GM21515 (cell line): ENCODE results near the gene CAMTA1.
"Not testable (repeated sequence)": the region's sequence is repeated elsewhere in the genome, so short reads cannot be mapped to it uniquely, and the experiment has no call there.

Source experiments
- ATAC-seq: cut with Tn5 transposase; IDR thresholded peaks from one replicate; pipeline ENCODE4 v1.9.1; 2021; ENCODE audit not compliant: unreplicated experiment

The CAMTA1 gene

GRCh38 chr1:7587108-7587772 lies 802.0 kb downstream of the CAMTA1 start:
- no peak for ATAC-seq

DNA sequence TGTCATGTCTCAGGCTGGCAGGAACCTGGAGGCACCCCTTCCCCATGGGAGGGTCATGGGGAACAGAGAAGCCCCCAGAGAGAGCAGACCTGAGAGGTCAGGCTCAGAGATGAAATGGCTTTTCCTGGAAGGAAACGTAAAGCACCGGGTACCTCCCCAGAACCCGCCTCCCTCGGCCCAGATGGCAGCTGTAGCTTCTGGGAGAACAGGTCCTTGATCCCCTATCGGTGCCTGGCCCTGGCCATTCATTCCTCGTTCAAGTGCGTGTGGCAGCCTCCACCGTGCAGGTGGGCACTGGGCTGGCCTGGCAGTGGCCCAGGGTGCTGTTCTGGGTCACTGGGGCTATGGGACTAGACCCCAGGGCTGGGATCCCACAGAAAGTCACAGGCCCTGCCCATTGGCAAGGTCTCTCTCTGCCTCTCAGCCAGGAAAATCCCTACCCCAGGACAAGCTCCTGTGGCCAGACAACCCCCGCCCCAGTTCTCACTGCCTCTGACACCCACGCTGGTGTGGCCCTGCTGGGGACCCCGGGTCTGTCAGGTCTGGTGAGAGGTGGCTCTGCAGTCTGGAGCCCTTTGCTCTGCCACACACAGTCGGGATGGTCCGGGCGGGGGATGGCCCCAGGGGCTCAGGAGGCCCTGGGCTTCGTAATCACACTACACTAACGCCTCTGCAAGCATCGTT lies 802.7 kb downstream of the CAMTA1 start:
- ATAC-seq: no peak

- no peak for ATAC-seq
These were observed 803.2 kb downstream of the CAMTA1 start for GRCh38 chr1:7588457-7588827.

GRCh38 chr1:7589080-7589735 lies 804.0 kb downstream of the CAMTA1 start:
- ATAC-seq: no peak

- no peak for ATAC-seq
These were observed 804.6 kb downstream of the CAMTA1 start for GRCh38 chr1:7589774-7590425.

GRCh38 chr1:7590426-7590790 lies 805.2 kb downstream of the CAMTA1 start:
- no peak for ATAC-seq

- ATAC-seq: no peak
These were observed 806.3 kb downstream of the CAMTA1 start for GRCh38 chr1:7591565-7591964.

DNA sequence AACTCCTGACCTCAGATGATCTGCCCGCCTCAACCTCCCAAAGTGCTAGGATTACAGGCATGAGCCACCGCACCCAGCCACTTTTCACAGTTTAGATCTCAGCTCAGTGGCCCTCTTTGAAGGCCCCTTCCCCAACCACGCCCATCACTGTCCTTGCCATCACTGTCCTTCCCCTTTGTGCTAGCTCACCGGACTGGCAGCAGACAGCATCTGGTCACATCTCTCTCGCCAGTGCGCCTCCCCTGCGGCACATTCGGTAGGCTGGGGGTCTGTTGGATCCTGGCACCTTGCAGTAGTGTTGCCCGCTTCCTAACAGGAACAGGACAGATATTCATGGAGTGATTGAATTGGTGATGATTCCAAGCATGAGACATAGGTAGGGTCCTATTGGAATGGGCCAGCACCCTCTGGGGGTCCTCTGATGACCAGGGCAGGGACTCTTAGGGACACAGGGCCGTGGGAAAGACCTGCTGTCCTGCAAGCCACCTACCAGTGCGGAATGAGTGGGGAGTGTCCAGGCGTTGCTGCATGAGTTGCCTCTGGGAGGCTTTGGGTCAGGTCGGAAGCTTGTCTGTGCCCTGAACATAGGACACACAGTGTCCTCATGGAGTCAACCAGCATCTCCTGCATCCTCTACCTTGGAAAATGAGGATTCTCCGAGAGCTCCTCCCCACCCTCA lies 807.0 kb downstream of the CAMTA1 start:
- ATAC-seq: no peak

DNA sequence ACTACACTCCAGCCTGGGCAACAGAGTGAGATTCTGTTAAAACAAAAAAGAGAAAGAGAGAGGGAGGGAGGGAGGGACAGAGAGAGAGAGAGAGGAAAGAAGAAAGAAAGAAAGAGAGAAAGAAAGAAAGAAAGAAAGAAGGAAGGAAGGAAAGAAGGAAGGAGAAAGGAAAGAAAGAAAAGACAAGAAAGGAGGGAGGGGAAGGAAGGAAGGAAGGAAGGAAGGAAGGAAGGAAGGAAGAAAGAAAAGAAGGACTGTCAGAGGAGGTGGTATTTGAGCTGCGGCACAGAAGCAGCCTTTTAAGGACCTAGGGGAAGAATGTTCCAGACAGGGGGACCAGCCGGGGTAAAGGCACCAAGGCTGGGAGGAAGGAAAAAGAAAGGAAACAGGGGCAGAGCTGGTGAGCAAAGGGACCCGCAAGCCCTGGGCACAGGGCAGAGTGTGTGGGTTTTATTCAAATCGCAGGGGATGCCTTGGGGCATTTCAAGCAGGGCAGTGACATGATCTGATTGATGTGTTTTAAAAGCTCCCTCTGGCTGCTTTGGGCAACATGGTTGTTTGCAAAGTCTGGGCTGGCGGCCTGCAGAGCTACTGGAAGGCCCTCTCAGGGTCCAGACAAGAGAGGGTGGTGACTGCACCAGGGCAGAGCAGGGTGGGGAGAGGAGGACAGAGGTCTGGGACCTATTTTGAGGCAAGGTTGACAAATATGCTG lies 808.9 kb downstream of the CAMTA1 start:
- ATAC-seq: no peak

- no peak for ATAC-seq
These were observed 809.6 kb downstream of the CAMTA1 start for GRCh38 chr1:7594714-7595295.

GRCh38 chr1:7595336-7595735 lies 810.1 kb downstream of the CAMTA1 start:
- ATAC-seq: no peak

- no peak for ATAC-seq
These were observed 811.1 kb downstream of the CAMTA1 start for GRCh38 chr1:7596126-7596965.

GRCh38 chr1:7598058-7598457 lies 812.8 kb downstream of the CAMTA1 start:
- not testable (repeated sequence) for ATAC-seq

DNA sequence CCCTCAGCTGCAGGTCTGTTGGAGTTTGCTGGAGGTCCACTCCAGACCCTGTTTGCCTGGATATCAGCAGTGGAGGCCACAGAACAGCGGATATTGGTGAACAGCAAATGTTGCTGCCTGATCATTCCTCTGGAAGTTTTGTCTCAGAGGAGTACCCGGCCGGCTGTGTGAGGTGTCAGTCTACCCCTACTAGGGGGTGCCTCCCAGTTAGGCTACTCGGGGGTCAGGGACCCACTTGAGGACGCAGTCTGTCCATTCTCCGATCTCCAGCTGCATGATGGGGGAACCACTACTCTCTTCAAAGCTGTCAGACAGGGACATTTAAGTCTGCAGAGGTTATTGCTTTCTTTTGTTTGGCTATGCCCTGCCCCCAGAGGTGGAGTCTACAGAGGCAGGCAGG lies 819.7 kb downstream of the CAMTA1 start:
- ATAC-seq: not testable (repeated sequence)

DNA sequence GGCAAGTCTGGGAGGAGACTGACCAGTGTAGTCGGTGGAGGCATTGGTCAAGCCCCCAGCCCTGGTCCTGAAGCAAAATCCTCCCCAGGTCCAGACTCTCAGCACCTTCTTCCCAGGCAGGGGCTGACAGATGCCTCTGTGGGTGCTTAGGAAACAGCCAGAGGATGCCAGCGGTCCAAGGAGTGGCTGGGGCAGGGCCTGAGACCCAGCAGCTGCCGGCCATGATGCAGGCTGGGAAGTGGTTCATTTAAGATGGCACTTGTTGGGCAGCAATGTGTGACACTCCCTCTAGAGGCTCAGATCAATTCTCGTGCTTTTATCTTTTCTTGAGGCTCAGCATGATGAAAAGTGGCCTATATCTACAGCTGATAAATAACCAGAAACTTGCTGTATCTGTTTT lies 820.8 kb downstream of the CAMTA1 start:
- ATAC-seq: no peak

DNA sequence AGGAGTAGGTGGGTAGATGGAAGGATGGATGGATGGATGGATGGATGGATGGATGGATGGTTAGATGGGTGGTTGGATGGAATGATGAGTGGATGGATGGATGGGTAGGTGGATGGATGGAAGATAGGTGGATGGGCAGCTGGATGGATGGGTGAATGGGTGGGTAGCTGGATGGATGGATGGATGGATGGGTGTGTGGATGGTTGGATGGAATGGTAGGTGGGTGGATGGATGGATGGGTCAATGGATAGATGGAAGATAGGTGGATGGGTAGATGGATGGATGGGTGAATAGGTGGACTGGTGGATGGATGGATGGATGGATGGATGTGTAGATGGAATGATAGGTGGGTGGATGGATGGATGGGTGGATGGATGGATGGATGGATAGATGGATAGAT lies 821.8 kb downstream of the CAMTA1 start:
- ATAC-seq: no peak

GRCh38 chr1:7608628-7609305 lies 823.5 kb downstream of the CAMTA1 start:
- ATAC-seq: no peak

- ATAC-seq: no peak
These were observed 824.2 kb downstream of the CAMTA1 start for GRCh38 chr1:7609311-7609994.
